ENCODE data around the gene RFX2.

Gene RFX2

GRCh38 chr19:6126335-6126974, 16.2 kb upstream of the RFX2 start:
- Histone ChIP-seq H3K27me3 (ENCODE audit: insufficient read depth, poor library complexity, severe bottlenecking) (no peaks in the 10 kb centered on the region), H3K4me3 (replicated peaks; ENCODE audit: insufficient read depth, low read length) (no peak overlapping the region), H3K27ac (replicated peaks) (no peak overlapping the region)
- no peak for TF ChIP-seq REST (IDR thresholded peaks at IDR 0.05; ENCODE audit: insufficient replicate concordance, low read depth)
- peak; percentile 49 to 90 for DNase-seq (ENCODE audit: low read depth in 1 of 2, low spot score in 1 of 2)

- Histone ChIP-seq H3K4me3 (replicated peaks; ENCODE audit: insufficient read depth, low read length) (no peak overlapping the region), H3K27me3 (ENCODE audit: insufficient read depth, poor library complexity, severe bottlenecking) (no peaks in the 10 kb centered on the region), H3K27ac (replicated peaks) (no peak overlapping the region)
- DNase-seq (ENCODE audit: low read depth in 1 of 2, low spot score in 1 of 2) = peak; percentile 63 to 67
- TF ChIP-seq GABPA (IDR thresholded peaks at IDR 0.05; ENCODE audit: low read depth) = no peak
- TF ChIP-seq, protein P1, sequence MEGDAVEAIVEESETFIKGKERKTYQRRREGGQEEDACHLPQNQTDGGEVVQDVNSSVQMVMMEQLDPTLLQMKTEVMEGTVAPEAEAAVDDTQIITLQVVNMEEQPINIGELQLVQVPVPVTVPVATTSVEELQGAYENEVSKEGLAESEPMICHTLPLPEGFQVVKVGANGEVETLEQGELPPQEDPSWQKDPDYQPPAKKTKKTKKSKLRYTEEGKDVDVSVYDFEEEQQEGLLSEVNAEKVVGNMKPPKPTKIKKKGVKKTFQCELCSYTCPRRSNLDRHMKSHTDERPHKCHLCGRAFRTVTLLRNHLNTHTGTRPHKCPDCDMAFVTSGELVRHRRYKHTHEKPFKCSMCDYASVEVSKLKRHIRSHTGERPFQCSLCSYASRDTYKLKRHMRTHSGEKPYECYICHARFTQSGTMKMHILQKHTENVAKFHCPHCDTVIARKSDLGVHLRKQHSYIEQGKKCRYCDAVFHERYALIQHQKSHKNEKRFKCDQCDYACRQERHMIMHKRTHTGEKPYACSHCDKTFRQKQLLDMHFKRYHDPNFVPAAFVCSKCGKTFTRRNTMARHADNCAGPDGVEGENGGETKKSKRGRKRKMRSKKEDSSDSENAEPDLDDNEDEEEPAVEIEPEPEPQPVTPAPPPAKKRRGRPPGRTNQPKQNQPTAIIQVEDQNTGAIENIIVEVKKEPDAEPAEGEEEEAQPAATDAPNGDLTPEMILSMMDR (IDR thresholded peaks at IDR 0.05; ENCODE audit: insufficient read depth, low read length) = peak; percentile 97
These were observed 15.3 kb upstream of the RFX2 start for GRCh38 chr19:6125571-6125989.

GRCh38 chr19:6119031-6119430, 8.7 kb upstream of the RFX2 start:
- Histone ChIP-seq H3K27ac (replicated peaks) (no peak overlapping the region), H3K27me3 (ENCODE audit: insufficient read depth, poor library complexity, severe bottlenecking) (no peaks in the 10 kb centered on the region), H3K4me3 (replicated peaks; ENCODE audit: insufficient read depth, low read length) (no peak overlapping the region)
- TF ChIP-seq, protein P1 (IDR thresholded peaks at IDR 0.05; ENCODE audit: insufficient read depth, low read length) = no peak
- TF ChIP-seq SPI1 (IDR thresholded peaks at IDR 0.05; ENCODE audit: borderline replicate concordance, low read depth) = no peak
- TF ChIP-seq GABPA (IDR thresholded peaks at IDR 0.05; ENCODE audit: low read depth) = no peak
- TF ChIP-seq POLR2AphosphoS5 (IDR thresholded peaks at IDR 0.05; ENCODE audit: low read depth) = no peak
- TF ChIP-seq REST (IDR thresholded peaks at IDR 0.05; ENCODE audit: insufficient replicate concordance, low read depth) = no peak
- DNase-seq (ENCODE audit: low read depth in 1 of 2, low spot score in 1 of 2) = no peak

DNA sequence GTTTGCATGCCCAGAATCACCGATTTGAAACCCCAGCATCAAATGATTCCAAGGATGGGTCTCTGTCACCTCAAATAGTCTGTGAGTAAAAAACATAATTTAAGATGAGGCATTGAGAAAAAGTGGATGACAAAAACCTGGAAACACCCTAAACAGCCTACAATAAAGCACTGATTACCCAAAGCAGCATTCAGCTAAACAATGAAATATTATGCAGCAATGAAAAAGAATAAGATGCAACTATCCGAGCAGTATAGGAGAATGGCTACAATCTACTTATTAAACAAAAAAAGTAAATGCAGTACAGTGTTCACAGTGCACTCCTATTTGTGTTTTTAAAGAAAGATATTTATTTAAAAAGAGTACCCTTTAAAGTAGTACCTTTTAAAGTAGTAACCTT, 7.7 kb upstream of the RFX2 start:
- Histone ChIP-seq H3K27me3 (ENCODE audit: insufficient read depth, poor library complexity, severe bottlenecking) (no peaks in the 10 kb centered on the region), H3K27ac (replicated peaks) (no peak overlapping the region), H3K4me3 (replicated peaks; ENCODE audit: insufficient read depth, low read length) (no peak overlapping the region)
- TF ChIP-seq REST (IDR thresholded peaks at IDR 0.05; ENCODE audit: insufficient replicate concordance, low read depth) (no peak), POLR2AphosphoS5 (IDR thresholded peaks at IDR 0.05; ENCODE audit: low read depth) (no peak), SPI1 (IDR thresholded peaks at IDR 0.05; ENCODE audit: borderline replicate concordance, low read depth) (no peak), GABPA (IDR thresholded peaks at IDR 0.05; ENCODE audit: low read depth) (no peak)
- TF ChIP-seq, protein P1 (IDR thresholded peaks at IDR 0.05; ENCODE audit: insufficient read depth, low read length) = no peak
- DNase-seq (ENCODE audit: low read depth in 1 of 2, low spot score in 1 of 2) = no peak
